Peyer's patch (tissue), 4 donors: ENCODE measurements around the gene SYN1. TPM values are rescaled to one million over a fixed set of nuclear protein-coding genes. Genes with fewer than 3 reads are reported as not detected.

Experiments
- DNase-seq, 3 donors: peaks; one replicate each; pipeline ENCODE4 v3.0.0-alpha.2; 2017 to 2019
- H3K27ac ChIP-seq, 4 donors: fragments of 200-600 bp; sonication (generic); one replicate each; pipeline ENCODE4 v1.5.1; 2016 to 2019
- H3K27me3 ChIP-seq, 2 donors: fragments of 200-600 bp; sonication (generic); one replicate each; pipeline ENCODE4 v1.5.1; 2019
- H3K36me3 ChIP-seq, 3 donors: fragments of 200-600 bp; sonication (generic); one replicate each; pipeline ENCODE4 v1.5.1; 2016 to 2019
- H3K4me1 ChIP-seq, 4 donors: fragments of 200-600 bp; sonication (generic); one replicate each; pipeline ENCODE4 v1.5.1; 2016 to 2019
- H3K4me3 ChIP-seq, 4 donors: fragments of 200-600 bp; sonication (generic); 1 replicate in 3 of 4; 2 replicates in 1 of 4; pipeline ENCODE4 v1.5.1; 2016 to 2019; ENCODE audit warnings: mild to moderate bottlenecking in 1 of 4
- H3K9me3 ChIP-seq, 4 donors: fragments of 200-600 bp; sonication (generic); one replicate each; pipeline ENCODE4 v1.5.1; 2016 to 2019; ENCODE audit warnings: mild to moderate bottlenecking in 1 of 4
- CTCF ChIP-seq, 6 experiments: fragments of 450-650 bp in 4 of 6; fragments of 200-600 bp in 2 of 6; sonication (generic) in 1 of 6; IDR thresholded peaks; one replicate each; pipeline ENCODE4 v1.5.1; 2017 to 2019; ENCODE audit warnings: antibody characterized with exemption in 6 of 6, mild to moderate bottlenecking in 3 of 6, moderate library complexity in 1 of 6
- POLR2A ChIP-seq, 2 donors: fragments of 450-650 bp; IDR thresholded peaks; one replicate each; pipeline ENCODE4 v1.5.1; 2017; ENCODE audit warnings: antibody characterized with exemption in 2 of 2, mild to moderate bottlenecking in 2 of 2, moderate library complexity in 2 of 2
- total RNA-seq, 4 donors: library from RNA; depleted of rRNA; stranded (reverse); fragments of >200 nt; gene quantifications; one replicate each; pipeline ENCODE4 v1.1.0, GENCODE V29; 2016

Gene SYN1
- total RNA-seq, 4 donors from 2014 or later: 0.67 TPM; not detected in 3

DNA sequence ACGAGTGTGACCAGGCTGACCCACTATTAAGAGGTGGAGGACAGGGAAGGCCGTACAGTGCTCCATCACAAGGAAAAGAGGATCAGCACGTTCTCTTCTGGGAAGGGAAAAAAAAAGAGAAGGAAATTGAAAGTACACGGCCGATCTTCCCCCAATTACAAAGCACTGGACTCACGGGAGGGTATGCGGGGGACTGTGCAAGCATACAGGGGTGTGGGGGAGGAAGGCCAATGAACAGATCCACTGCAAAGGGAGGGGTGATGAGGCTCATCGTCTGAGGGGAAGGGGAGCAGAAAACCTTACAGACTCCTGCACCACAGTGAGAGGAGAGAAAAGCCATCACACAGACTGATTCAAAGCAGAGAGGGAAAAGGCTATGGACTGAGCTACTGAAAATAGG lies 29.6 kb upstream of the SYN1 start:
- no peak for DNase-seq
- Histone ChIP-seq H3K4me1 (peaks cover 0 to 15% (median 0%) of the 10 kb centered on the region in 4 donors), H3K27me3 (no peaks in the 10 kb centered on the region), H3K36me3 (no peaks in the 10 kb centered on the region), H3K4me3 (peak overlapping the region in 3 of 4 donors; percentile 66 to 84 (median 66)), H3K9me3 (no peaks in the 10 kb centered on the region), H3K27ac (peak overlapping the region in 1 of 4 donors; percentile 84)
- no peak for TF ChIP-seq CTCF (IDR thresholded peaks at IDR 0.05)
- TF ChIP-seq POLR2A (IDR thresholded peaks at IDR 0.05): no peak

- Histone ChIP-seq H3K36me3 (no peaks in the 10 kb centered on the region), H3K4me3 (no peak overlapping the region), H3K4me1 (peaks cover 0 to 15% (median 0%) of the 10 kb centered on the region in 4 donors), H3K9me3 (no peaks in the 10 kb centered on the region), H3K27me3 (no peaks in the 10 kb centered on the region), H3K27ac (no peak overlapping the region)
- no peak for DNase-seq
- TF ChIP-seq POLR2A (IDR thresholded peaks at IDR 0.05) (no peak), CTCF (IDR thresholded peaks at IDR 0.05) (no peak)
Measured at GRCh38 chrX:47648376-47648775, 28.7 kb upstream of the SYN1 start.

GRCh38 chrX:47646636-47647035 lies 27.0 kb upstream of the SYN1 start:
- TF ChIP-seq POLR2A (IDR thresholded peaks at IDR 0.05): no peak
- TF ChIP-seq CTCF (IDR thresholded peaks at IDR 0.05): no peak
- no peak overlapping the region for H3K27ac ChIP-seq
- no peaks in the 10 kb centered on the region for H3K36me3 ChIP-seq
- H3K4me1 ChIP-seq: peaks cover 0 to 15% (median 0%) of the 10 kb centered on the region in 4 donors
- H3K9me3 ChIP-seq: no peaks in the 10 kb centered on the region
- H3K4me3 ChIP-seq: no peak overlapping the region
- no peaks in the 10 kb centered on the region for H3K27me3 ChIP-seq
- DNase-seq: no peak

DNA sequence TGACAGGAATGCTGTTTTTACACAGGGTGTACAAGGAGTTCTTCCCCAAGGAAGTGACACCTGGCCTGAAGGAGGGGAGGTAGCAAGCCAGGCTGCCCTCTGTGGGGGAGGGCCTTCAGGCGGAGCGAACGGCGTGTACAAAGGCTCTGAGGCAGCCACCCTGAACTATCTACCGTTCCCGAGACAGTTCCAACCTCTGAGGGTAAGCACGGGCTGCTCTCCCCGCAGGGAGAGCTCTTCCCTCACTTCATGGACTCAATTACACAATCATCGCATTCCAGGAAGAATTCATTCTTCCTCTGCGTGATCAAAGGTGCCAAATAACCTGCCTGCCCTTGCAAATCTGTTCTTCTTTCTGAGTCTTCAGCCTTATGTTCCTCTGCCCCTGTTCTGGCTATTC lies 25.9 kb upstream of the SYN1 start:
- no peak for DNase-seq
- Histone ChIP-seq H3K27ac (no peak overlapping the region), H3K36me3 (peaks cover 0 to 10% (median 0%) of the 10 kb centered on the region in 3 donors), H3K4me1 (peaks cover 0 to 9% (median 0%) of the 10 kb centered on the region in 4 donors), H3K4me3 (no peak overlapping the region), H3K27me3 (no peaks in the 10 kb centered on the region), H3K9me3 (no peaks in the 10 kb centered on the region)
- TF ChIP-seq POLR2A (IDR thresholded peaks at IDR 0.05) (no peak), CTCF (IDR thresholded peaks at IDR 0.05) (no peak)

- no peak overlapping the region for H3K4me3 ChIP-seq
- no peak overlapping the region for H3K27ac ChIP-seq
- no peaks in the 10 kb centered on the region for H3K27me3 ChIP-seq
- peaks cover 0 to 19% (median 0%) of the 10 kb centered on the region in 3 donors for H3K36me3 ChIP-seq
- H3K9me3 ChIP-seq: no peaks in the 10 kb centered on the region
- no peak for DNase-seq
- no peak for TF ChIP-seq POLR2A (IDR thresholded peaks at IDR 0.05)
- TF ChIP-seq CTCF (IDR thresholded peaks at IDR 0.05): peak in 2 of 6 experiments; percentile 21 to 24
- peaks cover 0 to 9% (median 0%) of the 10 kb centered on the region in 4 donors for H3K4me1 ChIP-seq
Measured at GRCh38 chrX:47644557-47645091, 25.0 kb upstream of the SYN1 start.
